DOHH2 (cell line): ENCODE measurements around the gene MED13.

Source experiments
- H3F3A ChIP-seq: fragments of 200-600 bp; sonication (generic), shearing (Covaris generic); 2 replicates; pipeline ENCODE4 v1.6.0; 2016; ENCODE audit warnings: antibody characterized with exemption, mild to moderate bottlenecking; ENCODE audit not compliant: control insufficient read depth, insufficient read depth
- H3K27ac ChIP-seq: fragments of 200-600 bp; sonication (generic); 2 replicates; pipeline ENCODE4 v1.5.1; 2014; ENCODE audit warnings: low read depth, mild to moderate bottlenecking, low read length, moderate library complexity
- H3K27me3 ChIP-seq: fragments of 200-600 bp; sonication (generic); 2 replicates; pipeline ENCODE4 v1.6.1; 2014; ENCODE audit warnings: mild to moderate bottlenecking, low read length, mixed read lengths; ENCODE audit not compliant: control insufficient read depth
- H3K36me3 ChIP-seq: fragments of 200-600 bp; sonication (generic); 2 replicates; pipeline ENCODE4 v1.6.1; 2014; ENCODE audit warnings: mild to moderate bottlenecking, low read length, moderate library complexity, mixed read lengths; ENCODE audit not compliant: control insufficient read depth
- H3K4me1 ChIP-seq: fragments of 200-600 bp; sonication (generic); 2 replicates; pipeline ENCODE4 v1.6.1; 2014; ENCODE audit warnings: mild to moderate bottlenecking, low read length, mixed read lengths; ENCODE audit not compliant: control insufficient read depth
- H3K4me2 ChIP-seq: fragments of 200-600 bp; sonication (generic); 2 replicates; pipeline ENCODE4 v1.6.0; 2014; ENCODE audit warnings: mild to moderate bottlenecking, low read length, moderate library complexity
- H3K4me3 ChIP-seq: fragments of 200-600 bp; sonication (generic); 2 replicates; pipeline ENCODE4 v1.5.1; 2014; ENCODE audit warnings: mild to moderate bottlenecking, low read length, mixed read lengths
- H3K79me2 ChIP-seq: fragments of 200-600 bp; sonication (generic); 2 replicates; pipeline ENCODE4 v1.6.1; 2014; ENCODE audit warnings: mild to moderate bottlenecking, low read length, mixed read lengths; ENCODE audit not compliant: control insufficient read depth
- H3K9me2 ChIP-seq: fragments of 200-600 bp; sonication (generic); replicated peaks from 2 replicates; pipeline ENCODE4 v1.6.1; 2014; ENCODE audit warnings: mild to moderate bottlenecking, low read length, mixed read lengths; ENCODE audit not compliant: control insufficient read depth
- H3K9me3 ChIP-seq: fragments of 200-600 bp; sonication (generic); 2 replicates; pipeline ENCODE4 v1.6.1; 2014; ENCODE audit warnings: antibody characterized with exemption, low read length, mixed read lengths; ENCODE audit not compliant: control insufficient read depth, insufficient read depth
- H4K20me1 ChIP-seq: fragments of 200-600 bp; sonication (generic); 2 replicates; pipeline ENCODE4 v1.6.0; 2014; ENCODE audit warnings: low read depth, mild to moderate bottlenecking, antibody characterized with exemption, low read length, moderate library complexity; ENCODE audit not compliant: control insufficient read depth, insufficient read depth
- EZH2phosphoT487 ChIP-seq: fragments of 200-600 bp; sonication (generic); IDR thresholded peaks from 2 replicates; pipeline ENCODE4 v1.6.1; 2017; ENCODE audit warnings: borderline replicate concordance, mild to moderate bottlenecking, antibody characterized with exemption, low read length, moderate library complexity, mixed read lengths
- TF ChIP-seq, protein P1 (sequence below): fragments of 200-600 bp; sonication (generic); IDR thresholded peaks from one replicate; pipeline ENCODE4 v1.5.1; 2014; ENCODE audit warnings: antibody characterized with exemption, mild to moderate bottlenecking, low read depth, low read length; ENCODE audit not compliant: poor library complexity, severe bottlenecking

The MED13 gene

DNA sequence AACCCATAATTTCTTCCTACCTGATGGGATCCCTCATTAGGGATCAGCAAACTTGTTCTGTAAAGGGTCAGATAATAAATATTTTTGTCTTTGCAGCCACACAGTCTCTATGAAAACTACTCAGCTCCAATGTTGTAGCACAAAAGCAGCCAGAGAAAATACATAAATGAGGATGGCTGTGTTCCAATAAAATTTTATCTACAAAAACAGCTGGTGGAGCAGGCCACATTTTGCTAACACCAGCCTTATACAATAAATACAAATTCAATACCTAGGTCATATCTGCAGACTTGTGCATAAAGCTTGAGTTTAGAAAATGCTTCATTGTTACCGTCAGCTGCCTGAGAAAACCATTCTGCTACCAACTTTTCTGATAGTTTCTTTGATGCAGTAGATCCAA lies 98.9 kb downstream of the MED13 start:
- Histone ChIP-seq H3K4me1 (no peaks in the 10 kb centered on the region), H3K36me3 (peaks cover 78% of the 10 kb centered on the region), H3K27ac (no peak overlapping the region), H3K9me2 (no peaks in the 10 kb centered on the region), H3K27me3 (no peaks in the 10 kb centered on the region), H4K20me1 (no peaks in the 10 kb centered on the region), H3K4me3 (no peak overlapping the region), H3K9me3 (no peaks in the 10 kb centered on the region), H3K4me2 (no peak overlapping the region), H3F3A (no peaks in the 10 kb centered on the region), H3K79me2 (no peaks in the 10 kb centered on the region)
- TF ChIP-seq EZH2phosphoT487, result no peak
- TF ChIP-seq, protein P1, sequence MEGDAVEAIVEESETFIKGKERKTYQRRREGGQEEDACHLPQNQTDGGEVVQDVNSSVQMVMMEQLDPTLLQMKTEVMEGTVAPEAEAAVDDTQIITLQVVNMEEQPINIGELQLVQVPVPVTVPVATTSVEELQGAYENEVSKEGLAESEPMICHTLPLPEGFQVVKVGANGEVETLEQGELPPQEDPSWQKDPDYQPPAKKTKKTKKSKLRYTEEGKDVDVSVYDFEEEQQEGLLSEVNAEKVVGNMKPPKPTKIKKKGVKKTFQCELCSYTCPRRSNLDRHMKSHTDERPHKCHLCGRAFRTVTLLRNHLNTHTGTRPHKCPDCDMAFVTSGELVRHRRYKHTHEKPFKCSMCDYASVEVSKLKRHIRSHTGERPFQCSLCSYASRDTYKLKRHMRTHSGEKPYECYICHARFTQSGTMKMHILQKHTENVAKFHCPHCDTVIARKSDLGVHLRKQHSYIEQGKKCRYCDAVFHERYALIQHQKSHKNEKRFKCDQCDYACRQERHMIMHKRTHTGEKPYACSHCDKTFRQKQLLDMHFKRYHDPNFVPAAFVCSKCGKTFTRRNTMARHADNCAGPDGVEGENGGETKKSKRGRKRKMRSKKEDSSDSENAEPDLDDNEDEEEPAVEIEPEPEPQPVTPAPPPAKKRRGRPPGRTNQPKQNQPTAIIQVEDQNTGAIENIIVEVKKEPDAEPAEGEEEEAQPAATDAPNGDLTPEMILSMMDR, result no peak

DNA sequence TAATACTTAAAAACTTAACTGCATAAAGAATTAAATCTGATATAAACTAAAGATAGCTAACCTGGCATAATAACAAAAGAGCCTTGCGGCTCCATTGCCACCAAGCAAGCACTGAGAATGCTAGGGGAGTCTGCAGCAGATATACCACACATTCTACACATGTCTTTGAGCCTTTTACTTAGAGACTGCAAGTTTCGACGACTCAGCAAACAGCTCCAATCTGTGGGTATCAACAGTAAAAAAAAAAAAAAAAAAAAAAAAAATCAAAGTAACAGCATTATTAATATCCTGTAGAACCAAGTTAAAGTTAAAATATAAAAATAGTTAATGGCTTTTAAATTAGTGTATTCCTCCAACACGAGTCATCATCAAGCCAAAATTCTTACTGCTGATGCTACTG lies 109.5 kb downstream of the MED13 start:
- Histone ChIP-seq H3K4me3 (no peak overlapping the region), H3K27ac (no peak overlapping the region), H3K4me2 (no peak overlapping the region), H3K9me2 (no peaks in the 10 kb centered on the region), H3K9me3 (no peaks in the 10 kb centered on the region), H3K79me2 (no peaks in the 10 kb centered on the region), H3K36me3 (peaks cover 76% of the 10 kb centered on the region), H4K20me1 (no peaks in the 10 kb centered on the region), H3K27me3 (no peaks in the 10 kb centered on the region), H3F3A (no peaks in the 10 kb centered on the region; the same call in 1 of the 2 replicates), H3K4me1 (no peaks in the 10 kb centered on the region)
- TF ChIP-seq EZH2phosphoT487, result no peak
- TF ChIP-seq, protein P1, result no peak

DNA sequence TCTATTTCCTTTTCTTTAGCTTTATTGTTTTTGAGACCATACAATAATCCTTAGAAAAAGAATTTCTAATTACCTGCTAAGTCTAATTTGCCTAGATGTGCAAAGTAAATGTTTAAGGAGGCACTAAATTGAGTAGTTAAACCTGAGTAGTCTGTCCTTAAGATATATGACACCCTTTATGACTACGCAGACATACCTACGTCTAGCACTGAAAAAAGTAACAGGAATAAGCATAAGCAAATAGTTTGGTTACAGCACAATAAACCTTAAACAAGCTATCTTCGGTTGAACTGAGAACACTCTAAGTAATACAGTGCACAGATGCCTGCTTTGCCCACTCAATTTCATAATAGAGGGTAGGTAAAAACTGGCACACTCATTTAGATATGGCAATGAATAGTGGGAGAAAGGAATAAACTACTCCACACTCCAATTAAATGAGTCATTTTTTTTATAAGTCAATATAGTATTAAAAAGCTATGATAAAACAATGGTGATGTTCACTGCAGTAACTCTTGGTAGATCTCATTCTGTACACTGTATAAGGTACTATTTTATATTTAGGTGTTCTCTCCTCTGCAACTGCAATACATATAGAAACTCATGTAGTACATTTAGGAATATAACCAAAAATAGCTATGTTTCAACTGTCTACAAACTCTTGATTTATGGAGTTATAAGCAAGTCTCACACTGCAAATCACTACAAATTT lies 117.6 kb downstream of the MED13 start:
- no peaks in the 10 kb centered on the region for H3K27me3 ChIP-seq
- H3K9me3 ChIP-seq, result no peaks in the 10 kb centered on the region
- no peak overlapping the region for H3K27ac ChIP-seq
- H4K20me1 ChIP-seq, result no peaks in the 10 kb centered on the region
- no peak overlapping the region for H3K4me2 ChIP-seq
- H3K9me2 ChIP-seq, result no peaks in the 10 kb centered on the region
- no peak overlapping the region for H3K4me3 ChIP-seq
- H3K4me1 ChIP-seq, result no peaks in the 10 kb centered on the region
- peaks cover 84% of the 10 kb centered on the region for H3K36me3 ChIP-seq
- H3K79me2 ChIP-seq, result no peaks in the 10 kb centered on the region
- TF ChIP-seq, protein P1, result no peak
- no peak for TF ChIP-seq EZH2phosphoT487
- H3F3A ChIP-seq, result no peaks in the 10 kb centered on the region
